Loucy (cell line): Measurements from ENCODE around the gene SYCP2L.
"Not testable (repeated sequence)": the region's sequence is repeated elsewhere in the genome, so short reads cannot be mapped to it uniquely, and the experiment has no call there.

Experiments used
- H2AFZ ChIP-seq: fragments of 200-600 bp; sonication (generic); 2 replicates; pipeline ENCODE4 v1.6.0; 2016; ENCODE audit warnings: antibody characterized with exemption, mild to moderate bottlenecking, low read length, moderate library complexity
- H3F3A ChIP-seq: fragments of 200-600 bp; 2 replicates; pipeline ENCODE4 v1.6.0; 2016; ENCODE audit warnings: antibody characterized with exemption, low read depth, mild to moderate bottlenecking
- H3K27me3 ChIP-seq: fragments of 200-600 bp; sonication (generic); 2 replicates; pipeline ENCODE4 v1.6.1; 2014; ENCODE audit warnings: low read length, mild to moderate bottlenecking; ENCODE audit not compliant: insufficient read depth, poor library complexity, severe bottlenecking
- H3K36me3 ChIP-seq: fragments of 200-600 bp; sonication (generic); 2 replicates; pipeline ENCODE4 v1.6.1; 2016; ENCODE audit warnings: low read length; ENCODE audit not compliant: insufficient read depth
- H3K4me1 ChIP-seq: fragments of 200-600 bp; sonication (generic); 2 replicates; pipeline ENCODE4 v1.5.1; 2014; ENCODE audit warnings: low read length, mild to moderate bottlenecking; ENCODE audit not compliant: insufficient read depth, poor library complexity, severe bottlenecking
- H3K4me2 ChIP-seq: fragments of 200-600 bp; sonication (generic); 2 replicates; pipeline ENCODE4 v1.6.0; 2014; ENCODE audit warnings: antibody characterized with exemption, low read length, low read depth, mild to moderate bottlenecking; ENCODE audit not compliant: poor library complexity, severe bottlenecking
- H3K4me3 ChIP-seq: fragments of 200-600 bp; sonication (generic); 2 replicates; pipeline ENCODE4 v1.5.1; 2014; ENCODE audit warnings: low read length, mild to moderate bottlenecking, mixed read lengths; ENCODE audit not compliant: poor library complexity, severe bottlenecking
- H3K79me2 ChIP-seq: fragments of 200-600 bp; sonication (generic); 2 replicates; pipeline ENCODE4 v1.6.1; 2014; ENCODE audit warnings: low read length; ENCODE audit not compliant: insufficient read depth
- H3K9ac ChIP-seq: fragments of 200-600 bp; sonication (generic); 2 replicates; pipeline ENCODE4 v1.6.0; 2014; ENCODE audit warnings: mild to moderate bottlenecking, low read depth, low read length, moderate library complexity; ENCODE audit not compliant: poor library complexity, severe bottlenecking
- H3K9me2 ChIP-seq: fragments of 200-600 bp; sonication (generic); replicated peaks from 2 replicates; pipeline ENCODE4 v1.6.1; 2016; ENCODE audit warnings: low read depth, low read length, mixed read lengths
- H3K9me3 ChIP-seq: fragments of 200-600 bp; sonication (generic); 2 replicates; pipeline ENCODE4 v1.6.1; 2014; ENCODE audit warnings: mild to moderate bottlenecking, antibody characterized with exemption, low read length, low read depth; ENCODE audit not compliant: insufficient read depth
- H4K20me1 ChIP-seq: fragments of 200-600 bp; sonication (generic); 2 replicates; pipeline ENCODE4 v1.6.0; 2014; ENCODE audit warnings: antibody characterized with exemption, low read length, mild to moderate bottlenecking; ENCODE audit not compliant: insufficient read depth, poor library complexity, severe bottlenecking
- EZH2phosphoT487 ChIP-seq: fragments of 200-600 bp; IDR thresholded peaks from 2 replicates; pipeline ENCODE4 v1.6.1; 2018; ENCODE audit warnings: antibody characterized with exemption, mild to moderate bottlenecking, moderate library complexity, borderline replicate concordance
- TF ChIP-seq, protein P1 (sequence below): fragments of 200-600 bp; sonication (generic); conservative IDR thresholded peaks from 2 replicates; pipeline ENCODE4 v1.5.1; 2014; ENCODE audit warnings: mild to moderate bottlenecking, antibody characterized with exemption, low read length

SYCP2L gene

DNA sequence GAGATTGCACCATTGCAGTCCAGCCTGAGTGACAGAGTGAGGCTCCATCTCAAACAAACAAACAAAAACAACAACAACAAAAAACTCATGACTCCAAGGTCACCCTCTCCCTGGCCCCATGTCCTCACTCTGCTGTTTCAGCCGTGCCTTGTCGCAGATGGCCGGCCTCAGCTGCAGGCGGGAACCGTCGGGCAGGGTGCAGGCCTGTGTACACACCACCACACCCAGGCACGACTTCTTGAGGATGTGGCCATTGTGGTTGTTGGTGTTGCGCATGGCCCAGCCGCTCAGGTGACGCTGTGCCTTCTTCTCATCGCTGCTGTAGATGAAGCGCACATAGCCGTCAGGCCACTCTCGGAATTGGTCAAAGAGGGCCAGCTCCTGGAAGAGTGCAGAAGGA lies 9.8 kb upstream of the SYCP2L start:
- Histone ChIP-seq H3K9me3 (no peaks in the 10 kb centered on the region), H3K4me1 (no peaks in the 10 kb centered on the region), H3K4me2 (no peak overlapping the region), H3K27me3 (no peaks in the 10 kb centered on the region), H3F3A (no peaks in the 10 kb centered on the region), H4K20me1 (no peaks in the 10 kb centered on the region), H2AFZ (no peak overlapping the region), H3K9me2 (no peaks in the 10 kb centered on the region), H3K4me3 (no peak overlapping the region), H3K9ac (no peak overlapping the region), H3K36me3 (no peaks in the 10 kb centered on the region), H3K79me2 (no peaks in the 10 kb centered on the region)
- TF ChIP-seq, protein P1, sequence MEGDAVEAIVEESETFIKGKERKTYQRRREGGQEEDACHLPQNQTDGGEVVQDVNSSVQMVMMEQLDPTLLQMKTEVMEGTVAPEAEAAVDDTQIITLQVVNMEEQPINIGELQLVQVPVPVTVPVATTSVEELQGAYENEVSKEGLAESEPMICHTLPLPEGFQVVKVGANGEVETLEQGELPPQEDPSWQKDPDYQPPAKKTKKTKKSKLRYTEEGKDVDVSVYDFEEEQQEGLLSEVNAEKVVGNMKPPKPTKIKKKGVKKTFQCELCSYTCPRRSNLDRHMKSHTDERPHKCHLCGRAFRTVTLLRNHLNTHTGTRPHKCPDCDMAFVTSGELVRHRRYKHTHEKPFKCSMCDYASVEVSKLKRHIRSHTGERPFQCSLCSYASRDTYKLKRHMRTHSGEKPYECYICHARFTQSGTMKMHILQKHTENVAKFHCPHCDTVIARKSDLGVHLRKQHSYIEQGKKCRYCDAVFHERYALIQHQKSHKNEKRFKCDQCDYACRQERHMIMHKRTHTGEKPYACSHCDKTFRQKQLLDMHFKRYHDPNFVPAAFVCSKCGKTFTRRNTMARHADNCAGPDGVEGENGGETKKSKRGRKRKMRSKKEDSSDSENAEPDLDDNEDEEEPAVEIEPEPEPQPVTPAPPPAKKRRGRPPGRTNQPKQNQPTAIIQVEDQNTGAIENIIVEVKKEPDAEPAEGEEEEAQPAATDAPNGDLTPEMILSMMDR, result no peak
- TF ChIP-seq EZH2phosphoT487, result no peak

DNA sequence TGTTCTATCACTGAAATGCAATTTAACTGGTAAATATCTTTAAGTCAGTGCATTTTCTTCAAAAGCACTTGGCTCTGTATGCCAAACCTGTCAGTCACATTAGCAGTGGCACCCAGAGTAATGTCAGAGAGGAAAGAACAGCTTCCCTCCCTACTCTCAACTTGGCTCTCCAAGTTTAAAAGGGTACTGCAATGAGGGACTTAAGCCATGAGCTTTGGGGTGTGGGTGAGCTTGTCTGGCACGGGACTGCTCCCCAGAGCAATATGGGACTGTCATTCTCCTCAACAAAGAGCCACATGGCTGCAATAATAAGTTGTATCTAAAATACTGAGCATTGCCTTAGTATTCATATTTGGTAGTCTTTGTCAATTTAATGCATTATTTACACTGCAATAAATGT lies 9.0 kb upstream of the SYCP2L start:
- no peaks in the 10 kb centered on the region for H3K9me2 ChIP-seq
- no peaks in the 10 kb centered on the region for H3K27me3 ChIP-seq
- H3K9ac ChIP-seq, result no peak overlapping the region
- no peaks in the 10 kb centered on the region for H3K9me3 ChIP-seq
- no peak overlapping the region for H3K4me3 ChIP-seq
- no peaks in the 10 kb centered on the region for H3K4me1 ChIP-seq
- no peaks in the 10 kb centered on the region for H3F3A ChIP-seq
- H4K20me1 ChIP-seq, result no peaks in the 10 kb centered on the region
- no peak overlapping the region for H2AFZ ChIP-seq
- no peaks in the 10 kb centered on the region for H3K36me3 ChIP-seq
- H3K4me2 ChIP-seq, result no peak overlapping the region
- TF ChIP-seq EZH2phosphoT487, result no peak
- TF ChIP-seq, protein P1, result no peak
- no peaks in the 10 kb centered on the region for H3K79me2 ChIP-seq

DNA sequence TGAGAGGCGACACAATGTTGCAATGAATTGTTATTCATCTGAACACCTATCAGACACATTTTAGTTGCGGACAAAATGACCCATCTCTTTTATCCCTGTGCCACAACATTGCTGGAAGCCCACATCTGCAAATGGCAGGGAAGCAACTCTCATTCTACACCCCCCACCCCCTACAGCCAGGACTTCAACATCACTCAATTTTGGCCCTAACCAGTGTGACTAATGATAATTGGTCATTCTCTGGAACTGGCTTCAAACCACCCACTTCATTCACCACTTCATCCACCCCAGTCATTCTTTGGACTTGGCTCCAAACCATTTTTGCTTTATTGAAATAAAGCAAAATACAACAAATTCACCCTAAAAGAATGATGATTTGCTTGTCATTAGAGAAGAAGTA lies 6.5 kb upstream of the SYCP2L start:
- no peaks in the 10 kb centered on the region for H3K27me3 ChIP-seq
- no peaks in the 10 kb centered on the region for H3K4me1 ChIP-seq
- H4K20me1 ChIP-seq, result no peaks in the 10 kb centered on the region
- H3K36me3 ChIP-seq, result no peaks in the 10 kb centered on the region
- TF ChIP-seq EZH2phosphoT487, result no peak
- TF ChIP-seq, protein P1, result no peak
- no peak overlapping the region for H3K4me3 ChIP-seq
- H3K9me3 ChIP-seq, result no peaks in the 10 kb centered on the region
- no peaks in the 10 kb centered on the region for H3F3A ChIP-seq
- H3K4me2 ChIP-seq, result no peak overlapping the region
- no peaks in the 10 kb centered on the region for H3K79me2 ChIP-seq
- H2AFZ ChIP-seq, result no peak overlapping the region
- no peaks in the 10 kb centered on the region for H3K9me2 ChIP-seq
- no peak overlapping the region for H3K9ac ChIP-seq

DNA sequence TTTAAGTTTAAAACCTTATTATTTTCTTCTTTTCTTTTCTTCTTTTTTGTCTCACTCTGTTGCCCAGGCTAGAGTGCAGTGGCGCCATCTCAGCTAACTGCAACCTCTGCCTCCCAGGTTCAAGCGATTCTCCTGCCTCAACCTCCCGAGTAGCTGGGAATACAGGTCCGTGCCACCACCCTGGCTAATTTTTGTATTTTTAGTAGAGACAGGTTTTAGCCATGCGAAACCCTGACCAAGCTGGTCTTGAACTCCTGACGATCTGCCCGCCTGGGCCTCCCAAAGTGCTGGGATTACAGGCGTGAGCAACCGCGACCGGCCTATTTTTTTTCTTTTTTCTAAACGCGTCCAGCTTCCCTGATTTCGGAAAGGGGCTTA lies 4.6 kb upstream of the SYCP2L start:
- H3K4me2 ChIP-seq, H2AFZ ChIP-seq, H3K79me2 ChIP-seq, H3K4me1 ChIP-seq, H3K9me3 ChIP-seq, H3K9me2 ChIP-seq, H3K9ac ChIP-seq, H3K36me3 ChIP-seq, H3K27me3 ChIP-seq, H3F3A ChIP-seq, H4K20me1 ChIP-seq, H3K4me3 ChIP-seq: not testable (repeated sequence)
